Karpas-422 (cell line): Measurements from ENCODE around the gene DHDH. TPM values are rescaled to one million over a fixed set of nuclear protein-coding genes. Genes with fewer than 3 reads are reported as not detected.
"Not testable (repeated sequence)": the region's sequence is repeated elsewhere in the genome, so short reads cannot be mapped to it uniquely, and the experiment has no call there.

Source experiments
- DNase-seq: peaks from one replicate; pipeline ENCODE4 v3.0.0-alpha.2; 2015
- H2AFZ ChIP-seq: fragments of 200-600 bp; sonication (generic); 2 replicates; pipeline ENCODE4 v1.6.1; 2014; ENCODE audit warnings: antibody characterized with exemption, low read length, mixed read lengths
- H3K27ac ChIP-seq: fragments of 200-600 bp; sonication (generic); 2 replicates; pipeline ENCODE4 v1.5.1; 2014; ENCODE audit warnings: mild to moderate bottlenecking, low read length, moderate library complexity
- H3K27me3 ChIP-seq: fragments of 200-600 bp; sonication (generic); 2 replicates; pipeline ENCODE4 v1.6.1; 2014; ENCODE audit warnings: low read length, mixed read lengths
- H3K36me3 ChIP-seq: fragments of 200-600 bp; sonication (generic); 2 replicates; pipeline ENCODE4 v1.6.1; 2014; ENCODE audit warnings: low read length, mixed read lengths; ENCODE audit not compliant: insufficient read depth
- H3K4me1 ChIP-seq: fragments of 200-600 bp; sonication (generic); 2 replicates; pipeline ENCODE4 v1.6.1; 2014; ENCODE audit warnings: mild to moderate bottlenecking, low read length, mixed read lengths
- H3K4me2 ChIP-seq: fragments of 200-600 bp; sonication (generic); 2 replicates; pipeline ENCODE4 v1.6.1; 2014; ENCODE audit warnings: low read length, low read depth, mild to moderate bottlenecking; ENCODE audit not compliant: poor library complexity, severe bottlenecking
- H3K4me3 ChIP-seq: fragments of 200-600 bp; sonication (generic); 2 replicates; pipeline ENCODE4 v1.5.1; 2014; ENCODE audit warnings: mild to moderate bottlenecking, antibody characterized with exemption, low read length, mixed read lengths
- H3K79me2 ChIP-seq: fragments of 200-600 bp; sonication (generic); 2 replicates; pipeline ENCODE4 v1.6.1; 2014; ENCODE audit warnings: mild to moderate bottlenecking, low read length, mixed read lengths
- H3K9ac ChIP-seq: fragments of 200-600 bp; sonication (generic); 2 replicates; pipeline ENCODE4 v1.6.0; 2014; ENCODE audit warnings: low read length
- H3K9me2 ChIP-seq: fragments of 200-600 bp; sonication (generic), shearing (Covaris generic); replicated peaks from 2 replicates; pipeline ENCODE4 v1.6.0; 2014; ENCODE audit warnings: mild to moderate bottlenecking, low read length, moderate library complexity; ENCODE audit not compliant: insufficient read depth
- H3K9me3 ChIP-seq: fragments of 300-700, 200-600 bp; sonication (generic); 2 replicates; pipeline ENCODE4 v1.6.1; 2014; ENCODE audit warnings: low read length, mixed read lengths
- H4K20me1 ChIP-seq: fragments of 200-600 bp; sonication (generic); 2 replicates; pipeline ENCODE4 v1.6.1; 2014; ENCODE audit warnings: mild to moderate bottlenecking, antibody characterized with exemption, low read length, low read depth; ENCODE audit not compliant: insufficient read depth
- total RNA-seq: library from RNA; depleted of rRNA; stranded (reverse); fragments of >200 nt; shearing (Covaris generic); gene quantifications from 2 replicates; pipeline ENCODE4 v1.2.3, GENCODE V29; 2014; ENCODE audit warnings: low replicate concordance

Gene DHDH
- total RNA-seq, 1 experiment from 2014 or later = 3.3 TPM

GRCh38 chr19:48909424-48910077 lies 23.9 kb upstream of the DHDH start:
- H3K4me1 ChIP-seq, H3K27me3 ChIP-seq, H3K36me3 ChIP-seq, H2AFZ ChIP-seq, H3K9ac ChIP-seq, H3K4me2 ChIP-seq, H3K9me3 ChIP-seq, H3K79me2 ChIP-seq, H3K4me3 ChIP-seq, H3K9me2 ChIP-seq, H4K20me1 ChIP-seq: not testable (repeated sequence)
- H3K27ac ChIP-seq = 0 out of 2 replicates have a peak overlapping the region, but pooled peaks have one; percentile 24
- peak; percentile 61 for DNase-seq

- Histone ChIP-seq H3K9ac (no peak overlapping the region), H4K20me1 (no peaks in the 10 kb centered on the region), H3K36me3 (peaks cover 4% of the 10 kb centered on the region; the same call in 1 of the 2 replicates)
Observed at GRCh38 chr19:48910803-48911202, 22.7 kb upstream of the DHDH start.

GRCh38 chr19:48913114-48913889 lies 20.2 kb upstream of the DHDH start:
- peak; percentile 87 for DNase-seq
- peaks cover 4% of the 10 kb centered on the region; the same call in 1 of the 2 replicates for H3K36me3 ChIP-seq

More at GRCh38 chr19:48910803-48911202, 22.7 kb upstream of the DHDH start:
- DNase-seq = no peak
- Histone ChIP-seq H3K27ac (no peak overlapping the region), H3K4me1 (peaks cover 6% of the 10 kb centered on the region), H2AFZ (no peak overlapping the region), H3K4me3 (no peak overlapping the region), H3K79me2 (no peaks in the 10 kb centered on the region), H3K9me2 (no peaks in the 10 kb centered on the region), H3K4me2 (no peak overlapping the region), H3K9me3 (no peaks in the 10 kb centered on the region), H3K27me3 (no peaks in the 10 kb centered on the region)

GRCh38 chr19:48914181-48914580 lies 19.3 kb upstream of the DHDH start:
- Histone ChIP-seq H3K27ac (no peak overlapping the region), H3K4me3 (no peak overlapping the region), H3K79me2 (no peaks in the 10 kb centered on the region), H3K9me2 (no peaks in the 10 kb centered on the region), H3K4me2 (no peak overlapping the region), H4K20me1 (no peaks in the 10 kb centered on the region), H3K9ac (no peak overlapping the region), H3K9me3 (no peaks in the 10 kb centered on the region), H3K36me3 (peaks cover 4% of the 10 kb centered on the region; the same call in 1 of the 2 replicates), H3K27me3 (no peaks in the 10 kb centered on the region), H3K4me1 (peaks cover 15% of the 10 kb centered on the region), H2AFZ (no peak overlapping the region)
- DNase-seq = no peak

More at GRCh38 chr19:48913114-48913889, 20.2 kb upstream of the DHDH start:
- Histone ChIP-seq H3K27me3 (no peaks in the 10 kb centered on the region), H3K9me3 (no peaks in the 10 kb centered on the region), H4K20me1 (no peaks in the 10 kb centered on the region), H3K4me3 (no peak overlapping the region), H3K27ac (no peak overlapping the region), H2AFZ (no peak overlapping the region), H3K9ac (no peak overlapping the region), H3K9me2 (no peaks in the 10 kb centered on the region), H3K4me2 (no peak overlapping the region), H3K79me2 (no peaks in the 10 kb centered on the region), H3K4me1 (peaks cover 13% of the 10 kb centered on the region)

- Histone ChIP-seq H3K4me2 (no peak overlapping the region), H3K4me3 (no peak overlapping the region), H3K4me1 (peaks cover 9% of the 10 kb centered on the region), H3K9ac (no peak overlapping the region), H3K9me3 (no peaks in the 10 kb centered on the region), H3K27ac (no peak overlapping the region), H2AFZ (no peak overlapping the region), H4K20me1 (no peaks in the 10 kb centered on the region), H3K36me3 (peaks cover under 1% of the 10 kb centered on the region; the same call in 1 of the 2 replicates), H3K27me3 (no peaks in the 10 kb centered on the region), H3K79me2 (no peaks in the 10 kb centered on the region), H3K9me2 (no peaks in the 10 kb centered on the region)
- no peak for DNase-seq
Observed at GRCh38 chr19:48915757-48916156, 17.7 kb upstream of the DHDH start.

GRCh38 chr19:48918071-48918470 lies 15.4 kb upstream of the DHDH start:
- Histone ChIP-seq H4K20me1 (no peaks in the 10 kb centered on the region), H3K79me2 (no peaks in the 10 kb centered on the region), H3K27me3 (no peaks in the 10 kb centered on the region), H3K27ac (peak overlapping the region; percentile 71), H3K9me3 (no peaks in the 10 kb centered on the region), H3K4me3 (no peak overlapping the region), H3K9ac (peak overlapping the region; percentile 39), H3K4me1 (peaks cover 9% of the 10 kb centered on the region), H2AFZ (peak overlapping the region; percentile 19; the same call in 1 of the 2 replicates), H3K4me2 (peak overlapping the region; percentile 44), H3K36me3 (no peaks in the 10 kb centered on the region), H3K9me2 (no peaks in the 10 kb centered on the region)
- peak; percentile 68 for DNase-seq

GRCh38 chr19:48918801-48919247 lies 14.7 kb upstream of the DHDH start:
- no peaks in the 10 kb centered on the region for H4K20me1 ChIP-seq
- H3K9ac ChIP-seq = no peak overlapping the region
- no peak overlapping the region for H3K27ac ChIP-seq
- H2AFZ ChIP-seq = no peak overlapping the region
- no peaks in the 10 kb centered on the region for H3K9me2 ChIP-seq
- H3K4me1 ChIP-seq = peaks cover 9% of the 10 kb centered on the region
- no peaks in the 10 kb centered on the region for H3K79me2 ChIP-seq
- H3K27me3 ChIP-seq = no peaks in the 10 kb centered on the region
- no peak overlapping the region for H3K4me2 ChIP-seq
- H3K4me3 ChIP-seq = no peak overlapping the region
- DNase-seq = peak; percentile 83
- no peaks in the 10 kb centered on the region for H3K36me3 ChIP-seq
- H3K9me3 ChIP-seq = no peaks in the 10 kb centered on the region

- H4K20me1 ChIP-seq, H3K27ac ChIP-seq, H3K4me1 ChIP-seq, H3K4me2 ChIP-seq, H2AFZ ChIP-seq, DNase-seq, H3K9me2 ChIP-seq, H3K9ac ChIP-seq, H3K36me3 ChIP-seq, H3K27me3 ChIP-seq, H3K4me3 ChIP-seq, H3K79me2 ChIP-seq, H3K9me3 ChIP-seq: not testable (repeated sequence)
Observed at GRCh38 chr19:48919271-48919670, 14.2 kb upstream of the DHDH start.
